Effector CD4-positive, alpha-beta T cell (primary cell): Measurements from ENCODE around the gene CAMKMT.

Source experiments
- DNase-seq: peaks from one replicate; pipeline ENCODE4 v3.0.0-alpha.2; 2020

CAMKMT gene

DNA sequence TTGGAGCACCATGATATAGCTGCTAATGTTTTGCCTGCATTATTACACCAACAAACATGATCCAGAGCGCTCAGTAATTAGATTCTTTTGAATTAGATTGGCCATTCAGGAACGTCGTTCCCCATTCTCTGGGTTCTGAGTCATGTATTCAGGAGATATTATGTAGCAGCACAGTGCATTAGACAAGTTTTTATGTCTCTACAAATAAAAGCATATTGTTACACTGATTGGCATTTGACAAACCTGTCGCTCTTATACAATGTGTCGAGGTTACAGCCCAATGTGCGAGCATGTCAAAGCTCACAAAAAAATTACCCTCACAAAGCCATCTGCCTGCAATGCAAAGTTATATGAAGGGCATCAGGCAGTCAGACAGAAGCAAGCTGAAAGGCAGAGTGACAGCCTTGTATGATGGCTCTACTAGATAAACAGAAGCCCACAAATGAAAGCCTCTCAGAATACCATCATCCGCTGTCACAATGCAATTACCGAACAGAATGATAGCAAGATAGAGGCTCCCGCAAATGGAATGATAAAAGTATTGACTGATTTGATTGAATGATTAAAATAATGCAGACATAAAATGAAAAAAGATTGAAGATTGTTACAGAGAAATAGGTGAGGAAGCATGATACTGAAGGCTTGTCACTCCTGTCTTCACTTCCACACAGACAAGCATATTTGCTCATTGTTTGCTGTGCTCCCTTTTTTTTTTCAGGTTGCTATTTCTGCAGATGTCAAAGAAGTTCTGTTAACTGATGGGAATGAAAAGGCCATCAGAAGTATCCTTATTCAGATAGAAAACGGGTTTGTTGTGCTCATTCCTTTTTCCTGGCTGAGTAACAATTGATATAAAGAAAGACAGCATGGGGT is 345.2 kb downstream of the CAMKMT start:
- no peak for DNase-seq

DNA sequence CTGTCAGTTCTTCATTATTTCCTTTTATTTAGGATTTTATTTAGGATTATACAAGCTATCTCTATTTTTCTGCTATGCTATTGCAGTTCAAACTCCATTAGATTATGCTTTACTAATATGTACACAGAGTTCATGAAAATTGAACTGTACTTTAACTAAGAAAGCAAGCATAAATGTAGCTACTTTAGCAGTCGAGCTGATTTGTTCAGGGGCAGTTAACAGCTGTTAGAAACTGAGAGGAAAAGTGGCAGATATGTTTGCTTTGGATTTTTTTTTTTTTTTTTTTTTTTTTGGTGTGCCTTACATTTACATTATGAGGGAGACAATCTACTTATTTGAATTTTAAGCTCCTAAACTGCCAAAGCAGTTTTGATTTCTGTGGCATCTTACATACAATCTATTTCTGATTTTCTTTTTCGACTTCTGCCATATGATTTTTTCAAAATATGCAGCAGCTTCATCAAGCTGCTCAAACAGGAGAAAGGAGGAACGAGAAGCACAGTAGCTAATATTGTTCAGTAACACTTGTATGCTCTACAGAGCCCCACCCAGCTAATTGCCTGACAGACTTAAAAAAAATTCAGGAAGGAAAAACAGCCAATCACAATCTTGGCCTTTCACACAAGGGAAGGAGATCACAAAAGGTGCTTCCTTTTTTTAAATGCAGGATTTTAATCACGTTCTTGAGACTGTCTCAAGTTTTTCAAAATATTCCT is 346.4 kb downstream of the CAMKMT start:
- DNase-seq = no peak

- DNase-seq = no peak
Observed at GRCh38 chr2:44708661-44709000, 346.9 kb downstream of the CAMKMT start.

DNA sequence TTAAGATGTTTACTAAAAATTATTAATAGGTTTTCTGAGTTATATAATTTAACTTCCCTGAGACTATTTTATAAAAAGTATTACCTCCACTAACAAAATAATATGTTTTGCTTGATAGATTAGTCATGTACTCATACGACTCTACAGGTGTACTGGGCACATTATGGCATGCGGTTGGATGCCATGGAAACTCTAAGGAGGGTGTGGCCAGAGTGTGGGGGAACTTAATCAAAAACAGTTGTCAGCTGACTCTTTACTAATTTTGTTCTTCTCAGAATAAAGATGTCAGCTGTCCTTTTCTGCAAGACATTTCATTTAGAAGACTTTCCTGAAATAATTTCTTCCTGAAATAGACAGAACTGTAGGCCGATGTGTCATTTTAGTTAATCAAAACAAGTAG is 351.4 kb downstream of the CAMKMT start:
- no peak for DNase-seq

DNA sequence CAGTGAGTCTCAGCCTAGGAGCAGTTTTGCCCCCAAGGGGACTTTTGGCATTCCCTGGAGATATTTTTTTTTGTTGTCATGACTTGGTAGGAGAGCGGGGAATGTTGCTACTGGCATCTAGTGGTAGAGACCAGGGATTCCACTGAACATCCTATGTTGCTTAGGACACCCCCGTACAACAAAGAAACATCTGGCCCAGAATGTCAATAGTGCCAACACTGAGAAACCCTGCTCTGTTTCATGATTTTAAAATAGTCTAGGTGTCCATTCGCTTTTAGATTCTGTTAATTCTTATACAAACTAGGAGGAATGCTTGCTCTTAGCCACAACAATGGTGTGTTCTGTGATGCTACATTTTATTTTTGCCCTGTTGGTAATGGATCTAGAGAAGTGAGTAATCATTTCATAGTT is 353.9 kb downstream of the CAMKMT start:
- DNase-seq = no peak

DNA sequence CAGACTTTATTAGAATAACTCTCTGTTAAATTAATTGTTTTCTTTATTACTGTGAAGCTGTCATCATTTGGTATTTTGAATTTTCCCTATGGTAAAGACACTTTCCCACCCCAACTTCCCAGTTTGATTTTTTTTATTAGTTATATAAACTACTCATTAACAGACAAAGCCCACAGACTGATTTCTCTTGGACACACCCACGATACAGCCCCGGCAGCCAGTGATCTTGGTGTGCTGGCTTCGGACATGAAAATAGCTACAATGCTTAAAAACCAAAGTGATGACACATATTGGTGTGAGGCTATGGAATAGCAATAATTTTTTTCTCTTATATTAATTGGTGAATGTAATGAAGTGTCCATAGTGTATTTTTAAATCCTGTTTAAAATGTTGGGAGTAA is 354.4 kb downstream of the CAMKMT start:
- no peak for DNase-seq

DNA sequence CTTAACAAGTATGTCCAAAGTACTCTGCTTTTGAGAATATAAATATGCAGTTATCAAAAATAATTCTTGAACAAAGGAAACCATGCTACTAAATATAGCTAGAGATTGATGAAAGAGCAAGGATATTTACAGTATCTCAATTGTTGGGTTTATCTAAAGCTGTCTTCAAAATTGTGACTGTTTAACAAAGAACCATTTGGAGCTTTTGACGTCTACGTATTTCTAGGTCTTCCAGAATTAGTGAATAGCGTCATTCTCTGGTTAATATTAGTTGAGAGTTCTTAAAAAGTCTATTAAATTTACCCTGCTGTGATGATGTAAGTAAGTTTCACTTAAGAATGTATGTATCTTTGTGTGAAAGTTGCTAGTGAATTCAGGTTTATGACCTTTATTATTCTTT is 356.7 kb downstream of the CAMKMT start:
- no peak for DNase-seq

DNA sequence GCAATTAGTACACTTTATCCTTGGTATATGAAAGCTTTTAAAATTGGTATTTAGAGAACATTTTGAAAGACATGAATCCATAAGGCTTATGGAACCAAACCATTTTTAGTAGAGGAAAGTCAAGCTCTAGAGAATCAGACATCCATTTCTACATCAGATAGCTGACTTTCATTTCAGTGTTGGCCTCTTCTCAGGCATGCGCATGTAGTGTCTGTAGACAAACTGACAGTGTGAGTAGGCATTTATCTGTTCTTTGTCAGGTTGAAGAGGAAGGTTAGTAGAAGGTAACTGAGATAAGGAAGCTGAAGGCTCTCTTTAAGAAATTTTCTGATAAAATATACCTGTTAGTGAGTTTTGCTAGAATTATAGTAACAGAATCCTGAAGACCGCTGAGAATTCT is 357.8 kb downstream of the CAMKMT start:
- no peak for DNase-seq

- DNase-seq = no peak
Observed at GRCh38 chr2:44722026-44722625, 360.4 kb downstream of the CAMKMT start.

- no peak for DNase-seq
Observed at GRCh38 chr2:44723921-44724320, 362.2 kb downstream of the CAMKMT start.

GRCh38 chr2:44730593-44730992 is 368.8 kb downstream of the CAMKMT start:
- no peak for DNase-seq

GRCh38 chr2:44731505-44731904 is 369.8 kb downstream of the CAMKMT start:
- no peak for DNase-seq

DNA sequence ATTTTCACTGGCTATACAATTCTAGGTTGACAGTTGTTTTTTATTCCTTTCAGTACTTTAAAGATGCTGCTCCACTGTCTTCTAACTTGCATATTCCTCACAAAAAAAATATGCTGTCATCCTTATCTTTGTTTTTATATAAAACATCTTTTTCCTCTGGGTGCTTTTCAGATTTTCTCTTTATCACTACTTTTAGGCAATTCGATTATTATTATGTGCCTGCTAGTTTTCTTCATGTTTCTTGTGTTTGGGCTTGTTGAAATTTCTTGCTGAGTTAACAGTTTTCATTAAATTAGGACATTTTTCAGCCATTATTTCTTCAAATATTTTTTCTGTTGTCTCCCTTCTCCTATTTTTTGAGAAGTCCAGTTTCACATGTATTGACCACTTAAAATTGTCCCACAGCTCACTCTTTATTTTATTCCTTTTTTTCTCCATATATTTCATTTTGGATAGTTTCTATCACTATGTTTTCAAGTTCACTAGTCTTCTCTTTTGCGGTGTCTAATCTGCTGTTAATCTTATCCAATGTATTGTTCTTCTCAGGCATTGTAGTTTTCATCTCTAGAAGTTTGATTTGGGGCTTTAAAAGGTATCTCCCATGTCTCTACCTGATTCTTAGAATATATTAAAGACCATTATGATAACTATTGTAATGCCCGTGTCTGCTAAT is 374.7 kb downstream of the CAMKMT start:
- no peak for DNase-seq

DNA sequence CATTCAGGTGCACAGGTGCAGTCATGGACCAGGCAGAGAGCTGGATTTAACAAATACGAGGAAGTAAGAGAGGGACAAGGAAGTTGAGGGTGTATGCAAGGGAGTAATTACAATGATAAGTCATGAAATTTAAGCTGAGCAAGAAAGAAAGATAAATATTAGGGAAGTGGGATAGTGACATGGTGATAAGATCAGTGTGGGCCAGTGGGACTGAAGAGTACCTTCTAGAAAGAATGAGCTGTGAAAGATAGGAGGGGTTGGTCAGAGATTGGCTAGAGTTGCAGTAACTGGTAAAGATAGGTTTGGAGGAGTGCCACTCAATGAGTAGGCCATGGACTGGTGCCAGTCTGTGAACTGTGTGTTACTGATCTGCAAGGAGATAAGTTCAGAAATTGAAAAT is 378.9 kb downstream of the CAMKMT start:
- DNase-seq = no peak

DNA sequence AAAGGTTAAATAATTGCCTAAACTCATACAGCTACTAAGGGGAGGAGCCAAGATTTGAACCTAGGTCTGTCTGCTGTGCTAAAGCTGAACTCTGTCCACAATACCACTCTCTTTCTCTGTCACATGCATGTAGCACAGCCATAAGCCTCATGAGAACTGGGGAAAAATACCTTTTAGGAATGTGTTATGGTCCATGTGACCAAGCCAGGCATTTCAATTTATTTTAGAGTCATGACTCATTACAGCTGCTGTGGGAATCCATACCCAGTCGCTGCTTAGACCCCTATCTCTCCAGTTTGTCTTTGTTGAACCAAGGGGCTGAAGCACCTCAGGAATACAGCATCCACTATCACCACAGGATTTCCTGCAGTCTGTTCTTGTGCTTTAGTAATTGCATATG is 379.8 kb downstream of the CAMKMT start:
- DNase-seq = no peak

- DNase-seq = no peak
Observed at GRCh38 chr2:44742057-44742456, 380.3 kb downstream of the CAMKMT start.

DNA sequence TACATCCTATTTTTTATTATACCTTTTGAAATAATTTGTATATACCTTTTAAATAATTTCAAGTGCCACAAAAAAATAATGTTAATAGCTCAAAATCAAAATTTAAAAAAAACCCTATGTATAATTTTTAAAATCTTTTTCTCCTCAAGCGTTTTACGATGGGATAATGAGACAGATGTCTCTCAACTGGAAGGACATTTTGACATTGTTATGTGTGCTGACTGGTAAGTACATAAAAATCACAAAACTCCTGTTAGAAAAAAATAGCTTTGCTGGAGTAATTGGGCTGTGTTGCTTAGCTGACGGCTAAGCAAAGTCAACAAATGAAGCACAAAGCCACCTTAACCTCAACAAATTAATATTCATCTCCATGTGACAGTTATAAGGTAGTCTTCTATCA is 381.7 kb downstream of the CAMKMT start:
- no peak for DNase-seq

- no peak for DNase-seq
Observed at GRCh38 chr2:44744961-44745892, 383.5 kb downstream of the CAMKMT start.

- DNase-seq = no peak
Observed at GRCh38 chr2:44745922-44746766, 384.4 kb downstream of the CAMKMT start.

- DNase-seq = no peak
Observed at GRCh38 chr2:44746856-44747615, 385.3 kb downstream of the CAMKMT start.

DNA sequence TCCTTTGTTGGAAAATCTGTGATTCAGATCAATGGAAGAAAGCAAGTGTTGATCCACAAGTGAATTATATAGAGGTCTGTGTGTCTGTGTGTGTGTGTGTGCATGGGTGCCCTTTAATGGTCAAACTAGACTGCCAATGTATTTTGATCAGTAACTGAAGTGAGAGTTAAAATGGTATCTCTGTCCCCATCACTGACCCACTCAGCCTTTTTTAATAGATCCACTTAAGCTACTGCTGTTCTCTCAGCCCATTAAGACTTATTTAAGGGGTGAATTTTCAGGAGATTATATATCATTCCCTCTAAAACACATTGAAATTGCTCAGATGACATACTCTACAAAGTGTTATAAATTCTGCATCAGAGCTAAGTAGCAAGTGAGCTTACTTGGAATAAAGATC is 386.0 kb downstream of the CAMKMT start:
- DNase-seq = no peak
